ENCODE measurements around the gene TMEM140.

- TF ChIP-seq EZH2 (IDR thresholded peaks at IDR 0.05; ENCODE audit: insufficient read depth, poor library complexity, severe bottlenecking), result no peak
- TF ChIP-seq EZH2phosphoT487 (IDR thresholded peaks at IDR 0.05; ENCODE audit: insufficient read depth, low read depth), result no peak
Measured at GRCh38 chr7:135109562-135109961, 38.3 kb upstream of the TMEM140 start.

Data from GM23248 (cell line).